Measurements from ENCODE around the gene PLA2G4A. TPM values are rescaled to one million over a fixed set of nuclear protein-coding genes. Genes with fewer than 3 reads are reported as not detected.

Gene PLA2G4A
- polyA plus RNA-seq, 1 of the 3 experiments (the other 2 are of a cell fraction) = 0.26 TPM

- Histone ChIP-seq H3F3A (replicated peaks; ENCODE audit: insufficient read depth) (no peaks in the 10 kb centered on the region), H2AFZ (ENCODE audit: low read depth) (no peak overlapping the region), H3K9me3 (no peaks in the 10 kb centered on the region; the same call in 1 of the 2 replicates), H3K4me2 (no peak overlapping the region), H3K4me3 (ENCODE audit: low read depth in 2 of 2, low read length in 1 of 2) (no peak overlapping the region), H3K36me3 (replicated peaks in 1 of 2; ENCODE audit: control insufficient read depth in 1 of 2, insufficient read depth in 2 of 2, low read length in 1 of 2) (no peaks in the 10 kb centered on the region), H3K79me2 (ENCODE audit: insufficient read depth) (no peaks in the 10 kb centered on the region), H3K9me2 (no peaks in the 10 kb centered on the region), H3K4me1 (ENCODE audit: control insufficient read depth in 1 of 2, insufficient read depth in 2 of 2, low read depth in 1 of 2, low read length in 1 of 2) (peaks cover 0 to 5% of the 10 kb centered on the region in 2 experiments; a peak in 2 of 4 replicates), H3K27ac (ENCODE audit: low read depth in 2 of 2, low read length in 1 of 2) (no peak overlapping the region), H3K9ac (no peak overlapping the region), H4K20me1 (ENCODE audit: insufficient read depth) (no peaks in the 10 kb centered on the region), H3K27me3 (ENCODE audit: insufficient read depth) (no peaks in the 10 kb centered on the region)
- no peak for DNase-seq
- 25% methylated on average over 6 of the region's 6 CpGs for WGBS (ENCODE audit: low lambda C conversion rate)
- POLR2A ChIA-PET = no interaction called here
- CTCF ChIA-PET = interaction anchor here (0.6 kb wide), 1 partner anchor 1072 kb away, joined by 3 read pairs; no protein-coding TSS in a partner anchor
- TF ChIP-seq USF1 (IDR thresholded peaks at IDR 0.05; ENCODE audit: borderline replicate concordance, low read depth) (no peak), ZBTB33 (IDR thresholded peaks at IDR 0.05; ENCODE audit: borderline replicate concordance, low read depth) (no peak), RXRA (IDR thresholded peaks at IDR 0.05; ENCODE audit: borderline replicate concordance, low read depth) (no peak), NRF1 (IDR thresholded peaks at IDR 0.05; ENCODE audit: low read depth, low read length) (no peak)
Measured at GRCh38 chr1:186882372-186883134, 53.8 kb downstream of the PLA2G4A start.

GRCh38 chr1:186884251-186884650 lies 55.5 kb downstream of the PLA2G4A start:
- Histone ChIP-seq H3K27ac (ENCODE audit: low read depth in 2 of 2, low read length in 1 of 2) (no peak overlapping the region), H3K9me2 (no peaks in the 10 kb centered on the region), H3K79me2 (ENCODE audit: insufficient read depth) (no peaks in the 10 kb centered on the region), H2AFZ (ENCODE audit: low read depth) (no peak overlapping the region), H3K4me1 (ENCODE audit: control insufficient read depth in 1 of 2, insufficient read depth in 2 of 2, low read depth in 1 of 2, low read length in 1 of 2) (peaks cover 0 to 5% of the 10 kb centered on the region in 2 experiments; a peak in 2 of 4 replicates), H3K9ac (no peak overlapping the region), H3K4me2 (no peak overlapping the region), H3K9me3 (no peaks in the 10 kb centered on the region; the same call in 1 of the 2 replicates), H3F3A (replicated peaks; ENCODE audit: insufficient read depth) (no peaks in the 10 kb centered on the region), H4K20me1 (ENCODE audit: insufficient read depth) (no peaks in the 10 kb centered on the region), H3K36me3 (replicated peaks in 1 of 2; ENCODE audit: control insufficient read depth in 1 of 2, insufficient read depth in 2 of 2, low read length in 1 of 2) (no peaks in the 10 kb centered on the region), H3K27me3 (ENCODE audit: insufficient read depth) (no peaks in the 10 kb centered on the region), H3K4me3 (ENCODE audit: low read depth in 2 of 2, low read length in 1 of 2) (no peak overlapping the region)
- CTCF ChIA-PET = no interaction called here
- POLR2A ChIA-PET = no interaction called here
- no peak for DNase-seq
- WGBS (ENCODE audit: low lambda C conversion rate) = 6% methylated on average over 1 of the region's 1 CpG
- TF ChIP-seq NRF1 (IDR thresholded peaks at IDR 0.05; ENCODE audit: low read depth, low read length) = no peak
- no peak for TF ChIP-seq FOXM1 (IDR thresholded peaks at IDR 0.05; ENCODE audit: low read depth)
- TF ChIP-seq REST (IDR thresholded peaks at IDR 0.05; ENCODE audit: low read depth, low read length) = no peak
- TF ChIP-seq IRF3 (IDR thresholded peaks at IDR 0.05; ENCODE audit: low read depth, low read length) = no peak
- TF ChIP-seq RCOR1 (IDR thresholded peaks at IDR 0.05; ENCODE audit: low read length) = no peak
- TF ChIP-seq TAF1 (IDR thresholded peaks at IDR 0.05; ENCODE audit: borderline replicate concordance, low read depth, low read length) = no peak
